Measurements from ENCODE around the gene LDOC1. TPM values are rescaled to one million over a fixed set of nuclear protein-coding genes. Genes with fewer than 3 reads are reported as not detected.

The LDOC1 gene
- total and polyA plus RNA-seq, 2 experiments from 2014 or later: 12.4 to 93.6 TPM

GRCh38 chrX:141142946-141143345 lies 34.0 kb downstream of the LDOC1 start (continued):
- no peak for TF ChIP-seq STAT1 (IDR thresholded peaks at IDR 0.05; ENCODE audit: unreplicated experiment)

GRCh38 chrX:141133272-141133671 lies 43.7 kb downstream of the LDOC1 start:
- no peak for ATAC-seq
- no peaks in the 10 kb centered on the region for H3K4me1 ChIP-seq (ENCODE audit: insufficient read depth)

More at GRCh38 chrX:141133272-141133671, 43.7 kb downstream of the LDOC1 start:
- Mint-ChIP-seq H3K4me3 (no peak overlapping the region), H3K4me1 (no peaks in the 10 kb centered on the region), H3K36me3 (ENCODE audit: low read depth) (no peaks in the 10 kb centered on the region), H3K27ac (no peak overlapping the region), H3K9me3 (no peaks in the 10 kb centered on the region), H3K27me3 (ENCODE audit: insufficient read depth, low read depth, poor library complexity) (no peaks in the 10 kb centered on the region)
- Histone ChIP-seq H3F3A (replicated peaks; ENCODE audit: low read depth) (no peaks in the 10 kb centered on the region), H3K4me2 (no peak overlapping the region), H2AFZ (no peak overlapping the region), H3K9me2 (ENCODE audit: insufficient read depth) (no peaks in the 10 kb centered on the region), H3K27ac (ENCODE audit: low read depth) (no peak overlapping the region), H4K20me1 (replicated peaks; ENCODE audit: insufficient read depth) (no peaks in the 10 kb centered on the region), H3K79me2 (replicated peaks; ENCODE audit: insufficient read depth) (no peaks in the 10 kb centered on the region), H3K27me3 (ENCODE audit: insufficient read depth) (no peaks in the 10 kb centered on the region), H3K4me3 (no peak overlapping the region), H3K36me3 (ENCODE audit: insufficient read depth) (no peaks in the 10 kb centered on the region)
- no peak for DNase-seq (ENCODE audit: low spot score)
- no peak for TF ChIP-seq ZNF462 (CRISPR knock-in tag; IDR thresholded peaks at IDR 0.05)
- TF ChIP-seq STAT1 (IDR thresholded peaks at IDR 0.05; ENCODE audit: unreplicated experiment): no peak
- no peak for TF ChIP-seq EZH2 (IDR thresholded peaks at IDR 0.05; ENCODE audit: low read depth, unreplicated experiment)
- no peak for TF ChIP-seq EZH2phosphoT487 (IDR thresholded peaks at IDR 0.05; ENCODE audit: unreplicated experiment)
- TF ChIP-seq JUNB (IDR thresholded peaks at IDR 0.05; ENCODE audit: unreplicated experiment): no peak
- no peak for TF ChIP-seq ZNF331 (CRISPR knock-in tag; IDR thresholded peaks at IDR 0.05; ENCODE audit: low read depth)
- no peak for TF ChIP-seq ETS1 (IDR thresholded peaks at IDR 0.05)
- no peak for TF ChIP-seq CTCF (conservative IDR thresholded peaks at IDR 0.05; ENCODE audit: low read depth in 2 of 2)
- no peak for TF ChIP-seq REST (IDR thresholded peaks at IDR 0.05; ENCODE audit: unreplicated experiment)
- TF ChIP-seq CREB1 (CRISPR knock-in tag; IDR thresholded peaks at IDR 0.05; ENCODE audit: low read depth): no peak
- TF ChIP-seq POLR2AphosphoS5 (IDR thresholded peaks at IDR 0.05; ENCODE audit: low read depth): no peak
- TF ChIP-seq ZNF114 (CRISPR knock-in tag; IDR thresholded peaks at IDR 0.05): no peak
- no peak for TF ChIP-seq NANOG (IDR thresholded peaks at IDR 0.05; ENCODE audit: borderline replicate concordance)
